Measurements from ENCODE around the gene UPF1.

The UPF1 gene

GRCh38 chr19:18865973-18866799 is 34.4 kb downstream of the UPF1 start:
- H3K27me3 ChIP-seq (ENCODE audit: insufficient read depth, low read length) = no peaks in the 10 kb centered on the region
- H3K79me2 ChIP-seq (ENCODE audit: control insufficient read depth, insufficient read depth, low read length, unreplicated experiment) = no peaks in the 10 kb centered on the region
- peaks cover 9% of the 10 kb centered on the region; the same call in 1 of the 2 replicates for H3K36me3 ChIP-seq (ENCODE audit: insufficient read depth, low read length)
- no peak overlapping the region for H3K27ac ChIP-seq (ENCODE audit: low read depth, low read length)
- H3K4me3 ChIP-seq (ENCODE audit: low read depth, low read length) = no peak overlapping the region
- H3K4me1 ChIP-seq (ENCODE audit: control insufficient read depth, insufficient read depth, low read length, unreplicated experiment) = no peaks in the 10 kb centered on the region
- no peak overlapping the region for H2AFZ ChIP-seq (ENCODE audit: low read length, unreplicated experiment)

DNA sequence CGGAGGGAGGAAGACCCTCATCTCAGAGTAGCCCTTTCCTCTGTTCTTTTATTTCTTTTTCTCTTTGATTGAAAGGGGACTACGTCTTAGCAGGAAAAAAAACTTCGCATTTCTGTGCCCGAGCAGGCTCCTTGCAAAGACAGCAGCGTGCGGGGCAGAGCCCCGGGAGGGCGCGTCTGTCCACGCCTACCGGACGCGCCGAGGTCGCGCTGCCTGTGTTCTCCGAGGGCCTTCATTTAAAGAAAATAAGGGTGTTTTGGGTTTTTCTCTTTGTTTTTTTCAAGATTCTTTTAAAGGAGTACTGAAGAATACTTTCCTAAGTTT is 35.0 kb downstream of the UPF1 start:
- Histone ChIP-seq H3K79me2 (ENCODE audit: control insufficient read depth, insufficient read depth, low read length, unreplicated experiment) (no peaks in the 10 kb centered on the region), H3K27me3 (ENCODE audit: insufficient read depth, low read length) (no peaks in the 10 kb centered on the region), H3K4me3 (ENCODE audit: low read depth, low read length) (no peak overlapping the region), H3K27ac (ENCODE audit: low read depth, low read length) (no peak overlapping the region), H3K4me1 (ENCODE audit: control insufficient read depth, insufficient read depth, low read length, unreplicated experiment) (no peaks in the 10 kb centered on the region), H3K36me3 (ENCODE audit: insufficient read depth, low read length) (peaks cover 9% of the 10 kb centered on the region; the same call in 1 of the 2 replicates), H2AFZ (ENCODE audit: low read length, unreplicated experiment) (no peak overlapping the region)

DNA sequence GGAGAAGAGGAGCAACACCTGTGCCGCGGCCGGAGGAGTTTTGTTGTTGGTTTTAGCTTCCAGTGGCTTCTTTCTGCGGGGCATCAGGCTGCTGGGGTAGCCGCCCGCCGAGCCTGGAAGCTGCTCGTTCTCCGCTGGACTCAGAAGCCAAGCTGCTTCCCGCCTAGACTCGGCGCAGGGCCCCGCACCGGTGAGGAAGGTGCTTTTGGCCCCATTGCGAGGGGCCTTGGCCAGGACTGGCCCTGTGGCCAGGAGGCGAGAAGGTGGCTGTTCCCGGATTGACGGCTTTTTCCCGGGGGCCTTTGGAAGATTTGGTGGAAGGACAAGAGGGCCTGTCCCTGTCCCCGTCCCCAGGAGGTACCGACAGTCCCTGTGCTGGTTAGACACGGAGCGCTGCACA is 35.4 kb downstream of the UPF1 start:
- no peak overlapping the region for H2AFZ ChIP-seq (ENCODE audit: low read length, unreplicated experiment)
- no peak overlapping the region for H3K27ac ChIP-seq (ENCODE audit: low read depth, low read length)
- no peak overlapping the region for H3K4me3 ChIP-seq (ENCODE audit: low read depth, low read length)
- H3K4me1 ChIP-seq (ENCODE audit: control insufficient read depth, insufficient read depth, low read length, unreplicated experiment) = no peaks in the 10 kb centered on the region
- peaks cover 9% of the 10 kb centered on the region; the same call in 1 of the 2 replicates for H3K36me3 ChIP-seq (ENCODE audit: insufficient read depth, low read length)
- H3K79me2 ChIP-seq (ENCODE audit: control insufficient read depth, insufficient read depth, low read length, unreplicated experiment) = no peaks in the 10 kb centered on the region
- H3K27me3 ChIP-seq (ENCODE audit: insufficient read depth, low read length) = no peaks in the 10 kb centered on the region

DNA sequence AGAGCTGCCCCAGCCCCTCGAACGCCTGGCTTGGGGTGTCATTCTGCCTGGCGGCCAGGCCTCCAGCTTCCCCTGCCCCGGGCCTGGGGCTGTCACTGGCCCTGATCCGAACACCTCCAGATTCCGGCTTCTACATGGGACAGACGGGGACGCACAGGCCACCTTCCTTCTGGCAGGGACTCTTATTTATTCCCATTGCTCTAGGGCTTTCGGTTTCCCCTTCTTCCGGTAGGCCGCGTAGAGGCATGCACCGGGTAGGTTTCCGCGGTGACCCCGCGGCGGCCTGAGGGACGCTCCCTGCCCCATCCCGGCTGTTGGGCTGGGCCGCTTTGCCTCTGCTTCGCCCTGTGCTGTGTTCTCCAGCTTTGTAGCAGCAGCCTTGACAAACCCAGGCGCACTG is 36.0 kb downstream of the UPF1 start:
- Histone ChIP-seq H3K36me3 (ENCODE audit: insufficient read depth, low read length) (peaks cover 9% of the 10 kb centered on the region; the same call in 1 of the 2 replicates), H2AFZ (ENCODE audit: low read length, unreplicated experiment) (no peak overlapping the region), H3K27ac (ENCODE audit: low read depth, low read length) (no peak overlapping the region), H3K79me2 (ENCODE audit: control insufficient read depth, insufficient read depth, low read length, unreplicated experiment) (no peaks in the 10 kb centered on the region), H3K4me3 (ENCODE audit: low read depth, low read length) (no peak overlapping the region), H3K27me3 (ENCODE audit: insufficient read depth, low read length) (no peaks in the 10 kb centered on the region), H3K4me1 (ENCODE audit: control insufficient read depth, insufficient read depth, low read length, unreplicated experiment) (no peaks in the 10 kb centered on the region)

- no peak overlapping the region for H2AFZ ChIP-seq (ENCODE audit: low read length, unreplicated experiment)
- no peak overlapping the region for H3K27ac ChIP-seq (ENCODE audit: low read depth, low read length)
- no peak overlapping the region for H3K4me3 ChIP-seq (ENCODE audit: low read depth, low read length)
- no peaks in the 10 kb centered on the region for H3K27me3 ChIP-seq (ENCODE audit: insufficient read depth, low read length)
- no peaks in the 10 kb centered on the region for H3K4me1 ChIP-seq (ENCODE audit: control insufficient read depth, insufficient read depth, low read length, unreplicated experiment)
- peaks cover 9% of the 10 kb centered on the region; the same call in 1 of the 2 replicates for H3K36me3 ChIP-seq (ENCODE audit: insufficient read depth, low read length)
- H3K79me2 ChIP-seq (ENCODE audit: control insufficient read depth, insufficient read depth, low read length, unreplicated experiment) = no peaks in the 10 kb centered on the region
Measured at GRCh38 chr19:18868380-18869022, 36.7 kb downstream of the UPF1 start.

- H3K4me3 ChIP-seq (ENCODE audit: low read depth, low read length) = no peak overlapping the region
- no peaks in the 10 kb centered on the region for H3K27me3 ChIP-seq (ENCODE audit: insufficient read depth, low read length)
- H3K27ac ChIP-seq (ENCODE audit: low read depth, low read length) = no peak overlapping the region
- peaks cover 9% of the 10 kb centered on the region; the same call in 1 of the 2 replicates for H3K36me3 ChIP-seq (ENCODE audit: insufficient read depth, low read length)
- H3K79me2 ChIP-seq (ENCODE audit: control insufficient read depth, insufficient read depth, low read length, unreplicated experiment) = no peaks in the 10 kb centered on the region
- H2AFZ ChIP-seq (ENCODE audit: low read length, unreplicated experiment) = no peak overlapping the region
- H3K4me1 ChIP-seq (ENCODE audit: control insufficient read depth, insufficient read depth, low read length, unreplicated experiment) = no peaks in the 10 kb centered on the region
Measured at GRCh38 chr19:18869023-18869618, 37.4 kb downstream of the UPF1 start.

- peaks cover 9% of the 10 kb centered on the region; the same call in 1 of the 2 replicates for H3K36me3 ChIP-seq (ENCODE audit: insufficient read depth, low read length)
- H3K4me1 ChIP-seq (ENCODE audit: control insufficient read depth, insufficient read depth, low read length, unreplicated experiment) = no peaks in the 10 kb centered on the region
- H3K4me3 ChIP-seq (ENCODE audit: low read depth, low read length) = no peak overlapping the region
Measured at GRCh38 chr19:18869781-18870530, 38.2 kb downstream of the UPF1 start.

DNA sequence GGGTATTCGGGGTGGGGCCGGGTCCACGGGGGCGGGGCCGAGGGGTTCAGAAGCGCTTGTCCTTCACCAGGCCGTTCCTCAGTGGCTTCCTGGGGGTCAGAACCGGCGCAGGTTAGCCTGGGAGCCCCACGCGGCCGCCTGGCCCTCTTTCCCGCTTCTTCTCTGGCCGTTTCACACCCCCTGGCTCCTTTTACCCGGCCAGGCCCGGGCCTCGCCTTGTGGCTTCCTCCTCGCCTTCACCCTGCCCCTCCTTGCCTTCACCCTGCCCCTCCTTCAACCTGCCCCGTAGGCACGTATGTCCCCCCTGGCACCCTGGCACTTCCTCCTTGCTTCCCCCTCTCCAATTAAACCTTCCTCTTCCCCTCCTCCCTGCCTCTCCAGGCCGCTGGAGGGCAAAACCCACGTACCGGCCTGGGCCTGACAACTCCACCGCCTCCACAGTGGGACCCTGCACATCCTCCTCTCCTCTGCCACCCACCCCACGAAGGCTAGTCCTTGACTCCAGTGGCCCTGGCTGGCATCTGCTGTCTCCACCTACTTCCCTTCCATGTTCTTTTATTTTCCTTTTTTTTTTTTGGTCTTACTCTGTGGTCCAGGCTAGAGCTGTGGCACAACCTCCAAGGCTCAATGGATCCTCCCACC is 38.9 kb downstream of the UPF1 start:
- Histone ChIP-seq H3K4me1 (ENCODE audit: control insufficient read depth, insufficient read depth, low read length, unreplicated experiment) (no peaks in the 10 kb centered on the region), H2AFZ (ENCODE audit: low read length, unreplicated experiment) (no peak overlapping the region), H3K79me2 (ENCODE audit: control insufficient read depth, insufficient read depth, low read length, unreplicated experiment) (no peaks in the 10 kb centered on the region), H3K27me3 (ENCODE audit: insufficient read depth, low read length) (no peaks in the 10 kb centered on the region), H3K36me3 (ENCODE audit: insufficient read depth, low read length) (peaks cover 6% of the 10 kb centered on the region; the same call in 1 of the 2 replicates), H3K27ac (ENCODE audit: low read depth, low read length) (no peak overlapping the region), H3K4me3 (ENCODE audit: low read depth, low read length) (no peak overlapping the region)

More at GRCh38 chr19:18869781-18870530, 38.2 kb downstream of the UPF1 start:
- no peaks in the 10 kb centered on the region for H3K27me3 ChIP-seq (ENCODE audit: insufficient read depth, low read length)
- H3K27ac ChIP-seq (ENCODE audit: low read depth, low read length) = no peak overlapping the region
- no peaks in the 10 kb centered on the region for H3K79me2 ChIP-seq (ENCODE audit: control insufficient read depth, insufficient read depth, low read length, unreplicated experiment)
- H2AFZ ChIP-seq (ENCODE audit: low read length, unreplicated experiment) = no peak overlapping the region

GRCh38 chr19:18871543-18871942 is 39.8 kb downstream of the UPF1 start:
- H3K27me3 ChIP-seq (ENCODE audit: insufficient read depth, low read length) = no peaks in the 10 kb centered on the region
- no peaks in the 10 kb centered on the region for H3K79me2 ChIP-seq (ENCODE audit: control insufficient read depth, insufficient read depth, low read length, unreplicated experiment)
- H2AFZ ChIP-seq (ENCODE audit: low read length, unreplicated experiment) = no peak overlapping the region
- H3K36me3 ChIP-seq (ENCODE audit: insufficient read depth, low read length) = peaks cover 4% of the 10 kb centered on the region; the same call in 1 of the 2 replicates
- no peak overlapping the region for H3K27ac ChIP-seq (ENCODE audit: low read depth, low read length)
- no peaks in the 10 kb centered on the region for H3K4me1 ChIP-seq (ENCODE audit: control insufficient read depth, insufficient read depth, low read length, unreplicated experiment)
- no peak overlapping the region for H3K4me3 ChIP-seq (ENCODE audit: low read depth, low read length)

GRCh38 chr19:18875726-18876125 is 44.0 kb downstream of the UPF1 start:
- Histone ChIP-seq H3K27me3 (ENCODE audit: insufficient read depth, low read length) (no peaks in the 10 kb centered on the region), H3K36me3 (ENCODE audit: insufficient read depth, low read length) (peaks cover 5% of the 10 kb centered on the region; the same call in 1 of the 2 replicates), H2AFZ (ENCODE audit: low read length, unreplicated experiment) (no peak overlapping the region), H3K79me2 (ENCODE audit: control insufficient read depth, insufficient read depth, low read length, unreplicated experiment) (no peaks in the 10 kb centered on the region), H3K4me3 (ENCODE audit: low read depth, low read length) (no peak overlapping the region), H3K27ac (ENCODE audit: low read depth, low read length) (no peak overlapping the region), H3K4me1 (ENCODE audit: control insufficient read depth, insufficient read depth, low read length, unreplicated experiment) (no peaks in the 10 kb centered on the region)
